Sigmoid colon (tissue), 7 donors: Measurements from ENCODE around the gene NDUFS6. TPM values are rescaled to one million over a fixed set of nuclear protein-coding genes. Genes with fewer than 3 reads are reported as not detected.

ENCODE experiments used
- DNase-seq: peaks from one replicate; pipeline ENCODE4 v3.0.0-alpha.2; 2019
- H3K27ac ChIP-seq, 4 donors: fragments of 200-600 bp; sonication (generic); one replicate each; pipeline ENCODE4 v1.5.1; 2016 to 2019; ENCODE audit warnings: mild to moderate bottlenecking in 1 of 4
- H3K27me3 ChIP-seq, 3 donors: fragments of 200-600 bp; sonication (generic); one replicate each; pipeline ENCODE4 v1.5.1; 2019; ENCODE audit warnings: mild to moderate bottlenecking in 1 of 3
- H3K36me3 ChIP-seq, 4 donors: fragments of 200-600 bp; sonication (generic); one replicate each; pipeline ENCODE4 v1.5.1; 2016 to 2019
- H3K4me1 ChIP-seq, 4 donors: fragments of 200-600 bp; sonication (generic); one replicate each; pipeline ENCODE4 v1.5.1; 2017 to 2019
- H3K4me3 ChIP-seq, 4 donors: fragments of 200-600 bp; sonication (generic); one replicate each; pipeline ENCODE4 v1.5.1; 2017 to 2019; ENCODE audit warnings: mild to moderate bottlenecking in 2 of 4, moderate library complexity in 1 of 4
- H3K9me3 ChIP-seq, 4 donors: fragments of 200-600 bp in 3 of 4; sonication (generic) in 3 of 4; one replicate each; pipeline versions ENCODE4 v1.5.1 to v1.6.1; 2013 to 2019
- CTCF ChIP-seq, 4 experiments: fragments of 450-650 bp in 3 of 4; fragments of 200-600 bp in 1 of 4; IDR thresholded peaks; one replicate each; pipeline ENCODE4 v1.5.1; 2016 to 2019; ENCODE audit warnings: antibody characterized with exemption in 4 of 4, mild to moderate bottlenecking in 3 of 4, moderate library complexity in 2 of 4
- EP300 ChIP-seq, 4 donors: sonication (generic); formaldehyde crosslinking; IDR thresholded peaks; one replicate each; pipeline ENCODE4 v1.6.1; 2017; ENCODE audit warnings: antibody characterized with exemption in 4 of 4
- POLR2A ChIP-seq, 2 donors: fragments of 450-650 bp; IDR thresholded peaks; one replicate each; pipeline ENCODE4 v1.6.1; 2016; ENCODE audit warnings: antibody characterized with exemption in 2 of 2, mild to moderate bottlenecking in 2 of 2, moderate library complexity in 2 of 2
- POLR2AphosphoS5 ChIP-seq, 4 donors: sonication (generic); formaldehyde crosslinking; IDR thresholded peaks; one replicate each; pipeline ENCODE4 v1.6.1; 2017; ENCODE audit warnings: antibody characterized with exemption in 4 of 4
- WGBS, 2 donors: extraction: QIAGEN DNeasy Blood & Tissue Kit; methylation state at CpG; one replicate each; pipeline ENCODE4 v1.1.7; 2013; 5-methylcytosine and 5-hydroxymethylcytosine counted together
- intact Hi-C: fragments of 100-400 bp; cut with DNase I; formaldehyde crosslinking; loops from one replicate; pipeline ENCODE4 v1.15.1; 2023
- polyA plus RNA-seq, 3 donors: library from polyadenylated mRNA; stranded (reverse); fragments of 200-250 nt; gene quantifications; one replicate each; pipeline ENCODE4 v1.2.3, GENCODE V29; 2013
- total RNA-seq, 4 donors: library from RNA; depleted of rRNA; stranded (reverse); fragments of >200 nt; gene quantifications; one replicate each; pipeline ENCODE4 v1.1.0, GENCODE V29; 2016
- donor health status: healthy with polysubstance abuse.
- donor health status: Bipolar disorder and iron deficiency.
- donor health status: healthy.

Gene NDUFS6
- total and polyA plus RNA-seq, 7 donors = 34.9 to 156 (median 82.6) TPM

- DNase-seq = peak; percentile 48
- Histone ChIP-seq H3K4me3 (no peak overlapping the region), H3K9me3 (no peaks in the 10 kb centered on the region), H3K27me3 (peaks cover 0 to 57% (median 22%) of the 10 kb centered on the region in 3 donors), H3K27ac (no peak overlapping the region), H3K36me3 (no peaks in the 10 kb centered on the region), H3K4me1 (no peaks in the 10 kb centered on the region)
- 76 to 77% methylated on average over 32 of the region's 32 CpGs for WGBS, 2 donors
- TF ChIP-seq POLR2AphosphoS5 (IDR thresholded peaks at IDR 0.05) (no peak), CTCF (IDR thresholded peaks at IDR 0.05) (no peak), POLR2A (IDR thresholded peaks at IDR 0.05) (no peak), EP300 (IDR thresholded peaks at IDR 0.05) (no peak)
- intact Hi-C loops = no loop called here
These were observed 37.1 kb upstream of the NDUFS6 start for GRCh38 chr5:1763960-1764605.

- H3K4me1 ChIP-seq = no peaks in the 10 kb centered on the region
- no peak overlapping the region for H3K4me3 ChIP-seq
- H3K27ac ChIP-seq = no peak overlapping the region
- H3K9me3 ChIP-seq = no peaks in the 10 kb centered on the region
- H3K27me3 ChIP-seq = peaks cover 0 to 57% (median 22%) of the 10 kb centered on the region in 3 donors
- TF ChIP-seq EP300 (IDR thresholded peaks at IDR 0.05) = no peak
- no peak for TF ChIP-seq POLR2AphosphoS5 (IDR thresholded peaks at IDR 0.05)
- no peak for TF ChIP-seq POLR2A (IDR thresholded peaks at IDR 0.05)
- WGBS, 2 donors = 76 to 77% methylated on average over 11 of the region's 11 CpGs
- H3K36me3 ChIP-seq = no peaks in the 10 kb centered on the region
- DNase-seq = peak; percentile 5
- intact Hi-C loops = no loop called here
These were observed 36.6 kb upstream of the NDUFS6 start for GRCh38 chr5:1764606-1764960.

- TF ChIP-seq EP300 (IDR thresholded peaks at IDR 0.05) (no peak), POLR2A (IDR thresholded peaks at IDR 0.05) (no peak), POLR2AphosphoS5 (IDR thresholded peaks at IDR 0.05) (no peak), CTCF (IDR thresholded peaks at IDR 0.05) (no peak)
These were observed 35.9 kb upstream of the NDUFS6 start for GRCh38 chr5:1765141-1765879.

GRCh38 chr5:1765880-1766235 is 35.3 kb upstream of the NDUFS6 start:
- DNase-seq = peak; percentile 13
- Histone ChIP-seq H3K4me1 (no peaks in the 10 kb centered on the region), H3K27ac (no peak overlapping the region), H3K27me3 (peaks cover 0 to 57% (median 22%) of the 10 kb centered on the region in 3 donors), H3K36me3 (no peaks in the 10 kb centered on the region), H3K9me3 (no peaks in the 10 kb centered on the region), H3K4me3 (no peak overlapping the region)
- WGBS, 2 donors = 62 to 86% methylated on average over 3 of the region's 3 CpGs
- intact Hi-C loops = no loop called here
- TF ChIP-seq EP300 (IDR thresholded peaks at IDR 0.05) (no peak), POLR2A (IDR thresholded peaks at IDR 0.05) (no peak), POLR2AphosphoS5 (IDR thresholded peaks at IDR 0.05) (no peak), CTCF (IDR thresholded peaks at IDR 0.05) (no peak)

More at GRCh38 chr5:1765141-1765879, 35.9 kb upstream of the NDUFS6 start:
- Histone ChIP-seq H3K36me3 (no peaks in the 10 kb centered on the region), H3K27ac (no peak overlapping the region), H3K9me3 (no peaks in the 10 kb centered on the region), H3K4me1 (no peaks in the 10 kb centered on the region), H3K27me3 (peaks cover 0 to 57% (median 22%) of the 10 kb centered on the region in 3 donors), H3K4me3 (no peak overlapping the region)
- 78 to 83% methylated on average over 15 of the region's 15 CpGs for WGBS, 2 donors
- intact Hi-C loops = no loop called here
- peak; percentile 29 for DNase-seq

- TF ChIP-seq EP300 (IDR thresholded peaks at IDR 0.05) (no peak), POLR2AphosphoS5 (IDR thresholded peaks at IDR 0.05) (no peak), POLR2A (IDR thresholded peaks at IDR 0.05) (no peak), CTCF (IDR thresholded peaks at IDR 0.05) (no peak)
- no peak overlapping the region for H3K4me3 ChIP-seq
- no peaks in the 10 kb centered on the region for H3K4me1 ChIP-seq
- 77 to 81% methylated on average over 16 of the region's 16 CpGs for WGBS, 2 donors
- no peaks in the 10 kb centered on the region for H3K9me3 ChIP-seq
- H3K27ac ChIP-seq = no peak overlapping the region
- H3K36me3 ChIP-seq = no peaks in the 10 kb centered on the region
- peak; percentile 52 for DNase-seq
- peaks cover 0 to 50% (median 22%) of the 10 kb centered on the region in 3 donors for H3K27me3 ChIP-seq
- intact Hi-C loops = no loop called here
These were observed 33.5 kb upstream of the NDUFS6 start for GRCh38 chr5:1767524-1768282.
